Measurements from ENCODE around the gene FKBP8.

DNA sequence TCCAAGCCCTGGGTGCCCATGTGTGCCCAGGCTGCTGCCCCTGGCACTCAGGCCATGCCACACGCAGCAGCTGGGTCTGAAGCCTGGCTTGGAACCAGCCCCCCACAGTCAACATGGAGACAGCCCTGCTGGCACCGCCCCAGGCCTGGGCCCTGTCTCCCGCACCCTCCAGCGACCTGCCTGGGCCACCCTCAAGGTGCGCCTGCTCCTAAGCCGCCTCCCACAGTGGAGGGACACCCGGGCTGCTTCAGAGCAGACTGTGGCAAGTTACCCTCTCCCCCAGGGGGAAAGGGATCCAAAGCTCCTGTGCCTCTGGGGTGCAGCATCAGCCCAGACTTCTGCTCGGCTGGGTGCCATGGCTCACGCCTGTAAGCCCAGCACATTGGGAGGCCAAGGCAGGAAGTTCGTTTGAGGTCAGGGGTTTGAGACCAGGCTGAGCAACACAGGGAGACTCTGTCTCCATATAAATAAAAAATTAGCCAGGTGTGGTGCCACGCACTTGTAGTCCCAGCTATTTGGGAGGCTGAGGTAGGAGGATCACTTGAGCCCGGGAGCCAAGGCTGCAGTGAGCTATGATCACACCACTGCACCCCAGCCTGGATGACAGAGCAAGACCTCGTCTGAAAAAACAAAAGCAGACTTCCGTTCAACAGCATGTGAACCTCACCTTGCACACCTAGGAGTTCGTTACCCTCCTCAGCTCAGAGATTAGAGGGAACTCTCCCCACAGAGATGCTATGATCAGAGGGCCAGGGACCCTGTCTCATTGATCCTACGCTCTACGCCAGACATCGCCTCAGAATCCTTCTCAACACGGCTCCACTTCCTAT, 37.1 kb downstream of the FKBP8 start:
- TF ChIP-seq POLR2A (IDR thresholded peaks at IDR 0.05): no peak
- no peak for TF ChIP-seq CTCF (IDR thresholded peaks at IDR 0.05)
